Skeletal muscle satellite cell (primary cell): ENCODE data around the gene C2orf49.

Experiments
- H3K27me3 ChIP-seq: 2 replicates; pipeline ENCODE4 v1.7.0; 2013; ENCODE audit warnings: low read length; ENCODE audit not compliant: control insufficient read depth, insufficient read depth
- H3K36me3 ChIP-seq: 2 replicates; pipeline ENCODE4 v1.7.0; 2013; ENCODE audit warnings: mild to moderate bottlenecking, control low read depth, low read length; ENCODE audit not compliant: insufficient read depth
- H3K4me1 ChIP-seq: 2 replicates; pipeline ENCODE4 v1.7.0; 2013; ENCODE audit warnings: low read length; ENCODE audit not compliant: control insufficient read depth, insufficient read depth
- H3K4me2 ChIP-seq: 2 replicates; pipeline ENCODE4 v1.7.0; 2013; ENCODE audit warnings: mild to moderate bottlenecking, low read length
- H3K4me3 ChIP-seq: 2 replicates; pipeline ENCODE4 v1.7.0; 2013; ENCODE audit warnings: low read length
- H3K9ac ChIP-seq: 2 replicates; pipeline ENCODE4 v1.7.0; 2013; ENCODE audit warnings: mild to moderate bottlenecking, low read depth, low read length, moderate library complexity
- H3K9me3 ChIP-seq: replicated peaks from 2 replicates; pipeline ENCODE4 v1.7.0; 2013; ENCODE audit warnings: mild to moderate bottlenecking, control low read depth, low read length

Gene C2orf49

GRCh38 chr2:105365206-105365605 is 27.9 kb downstream of the C2orf49 start:
- no peaks in the 10 kb centered on the region for H3K27me3 ChIP-seq
- no peak overlapping the region for H3K4me3 ChIP-seq
- H3K9me3 ChIP-seq = no peaks in the 10 kb centered on the region
- H3K4me1 ChIP-seq = peaks cover 16% of the 10 kb centered on the region
- H3K9ac ChIP-seq = no peak overlapping the region
- no peak overlapping the region for H3K4me2 ChIP-seq
- peaks cover 96% of the 10 kb centered on the region for H3K36me3 ChIP-seq

GRCh38 chr2:105368759-105369408 is 31.5 kb downstream of the C2orf49 start:
- H3K9ac ChIP-seq = peak overlapping the region; percentile 12
- peaks cover 48% of the 10 kb centered on the region for H3K4me1 ChIP-seq
- no peaks in the 10 kb centered on the region for H3K27me3 ChIP-seq
- no peak overlapping the region for H3K4me2 ChIP-seq
- H3K9me3 ChIP-seq = no peaks in the 10 kb centered on the region
- peaks cover 95% of the 10 kb centered on the region for H3K36me3 ChIP-seq
- no peak overlapping the region for H3K4me3 ChIP-seq

GRCh38 chr2:105369777-105370690 is 32.7 kb downstream of the C2orf49 start:
- no peak overlapping the region for H3K4me3 ChIP-seq
- H3K4me1 ChIP-seq = peaks cover 57% of the 10 kb centered on the region
- H3K27me3 ChIP-seq = no peaks in the 10 kb centered on the region
- no peaks in the 10 kb centered on the region for H3K9me3 ChIP-seq
- H3K4me2 ChIP-seq = peak overlapping the region; percentile 17
- peak overlapping the region; percentile 6 for H3K9ac ChIP-seq
- H3K36me3 ChIP-seq = peaks cover 95% of the 10 kb centered on the region

- Histone ChIP-seq H3K4me1 (peaks cover 67% of the 10 kb centered on the region), H3K9ac (peak overlapping the region; percentile 27), H3K4me2 (no peak overlapping the region), H3K27me3 (no peaks in the 10 kb centered on the region), H3K9me3 (no peaks in the 10 kb centered on the region), H3K36me3 (peaks cover 93% of the 10 kb centered on the region), H3K4me3 (no peak overlapping the region)
Measured at GRCh38 chr2:105371156-105371555, 33.8 kb downstream of the C2orf49 start.

GRCh38 chr2:105371810-105372209 is 34.5 kb downstream of the C2orf49 start:
- peaks cover 93% of the 10 kb centered on the region for H3K36me3 ChIP-seq
- H3K4me1 ChIP-seq = peaks cover 74% of the 10 kb centered on the region
- no peaks in the 10 kb centered on the region for H3K27me3 ChIP-seq
- H3K9ac ChIP-seq = peak overlapping the region; percentile 27
- H3K4me3 ChIP-seq = no peak overlapping the region
- no peak overlapping the region for H3K4me2 ChIP-seq
- H3K9me3 ChIP-seq = no peaks in the 10 kb centered on the region

- Histone ChIP-seq H3K27me3 (no peaks in the 10 kb centered on the region), H3K36me3 (peaks cover 91% of the 10 kb centered on the region), H3K4me1 (peaks cover 88% of the 10 kb centered on the region), H3K9me3 (no peaks in the 10 kb centered on the region), H3K4me3 (no peak overlapping the region), H3K9ac (peak overlapping the region; percentile 71), H3K4me2 (peak overlapping the region; percentile 29)
Measured at GRCh38 chr2:105373344-105373781, 36.0 kb downstream of the C2orf49 start.

- H3K36me3 ChIP-seq = peaks cover 91% of the 10 kb centered on the region
- H3K4me1 ChIP-seq = peaks cover 93% of the 10 kb centered on the region
- peak overlapping the region; percentile 29 for H3K4me2 ChIP-seq
- no peaks in the 10 kb centered on the region for H3K9me3 ChIP-seq
- no peaks in the 10 kb centered on the region for H3K27me3 ChIP-seq
- peak overlapping the region; percentile 71 for H3K9ac ChIP-seq
- peak overlapping the region; percentile 14 for H3K4me3 ChIP-seq
Measured at GRCh38 chr2:105373895-105374401, 36.6 kb downstream of the C2orf49 start.

GRCh38 chr2:105375001-105375561 is 37.7 kb downstream of the C2orf49 start:
- H3K36me3 ChIP-seq = peaks cover 90% of the 10 kb centered on the region
- peaks cover 92% of the 10 kb centered on the region for H3K4me1 ChIP-seq
- H3K4me3 ChIP-seq = no peak overlapping the region
- H3K9me3 ChIP-seq = no peaks in the 10 kb centered on the region
- no peaks in the 10 kb centered on the region for H3K27me3 ChIP-seq
- peak overlapping the region; percentile 71 for H3K9ac ChIP-seq
- H3K4me2 ChIP-seq = peak overlapping the region; percentile 29

- Histone ChIP-seq H3K4me1 (peaks cover 93% of the 10 kb centered on the region), H3K9ac (peak overlapping the region; percentile 59), H3K9me3 (no peaks in the 10 kb centered on the region), H3K36me3 (peaks cover 90% of the 10 kb centered on the region), H3K4me3 (no peak overlapping the region), H3K4me2 (peak overlapping the region; percentile 29), H3K27me3 (no peaks in the 10 kb centered on the region)
Measured at GRCh38 chr2:105376010-105376409, 38.7 kb downstream of the C2orf49 start.

- H3K36me3 ChIP-seq = peaks cover 90% of the 10 kb centered on the region
- H3K4me1 ChIP-seq = peaks cover 93% of the 10 kb centered on the region
- H3K9ac ChIP-seq = peak overlapping the region; percentile 59
- H3K9me3 ChIP-seq = no peaks in the 10 kb centered on the region
- H3K4me3 ChIP-seq = no peak overlapping the region
- H3K4me2 ChIP-seq = no peak overlapping the region
- H3K27me3 ChIP-seq = no peaks in the 10 kb centered on the region
Measured at GRCh38 chr2:105376789-105377240, 39.5 kb downstream of the C2orf49 start.

- Histone ChIP-seq H3K27me3 (no peaks in the 10 kb centered on the region), H3K9me3 (no peaks in the 10 kb centered on the region), H3K36me3 (peaks cover 90% of the 10 kb centered on the region), H3K4me2 (no peak overlapping the region), H3K4me1 (peaks cover 94% of the 10 kb centered on the region), H3K9ac (peak overlapping the region; percentile 20), H3K4me3 (no peak overlapping the region)
Measured at GRCh38 chr2:105377871-105378270, 40.5 kb downstream of the C2orf49 start.
